ENCODE data around the gene SNED1.

The SNED1 gene

DNA sequence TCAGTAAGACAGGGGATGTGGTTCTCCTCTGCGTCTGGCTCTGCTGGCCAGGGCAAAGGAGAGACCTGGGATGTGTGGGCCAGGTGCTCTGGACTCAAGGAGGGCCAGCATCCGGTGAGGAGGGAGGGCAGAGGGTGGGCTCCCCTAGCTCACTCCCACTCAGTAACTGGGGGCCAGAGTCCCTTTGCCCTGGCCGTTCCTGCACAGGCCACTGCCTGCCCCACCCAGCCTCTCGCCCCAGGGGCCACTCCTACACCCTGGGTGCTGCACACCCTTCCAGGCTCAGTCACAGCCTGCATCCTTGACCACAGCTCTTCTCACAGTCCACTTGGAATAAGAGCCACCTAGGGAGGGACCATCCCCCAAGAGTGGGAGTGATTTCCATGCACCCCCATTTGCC, 41.0 kb downstream of the SNED1 start:
- Histone ChIP-seq H3K9me3 (ENCODE audit: low read length) (no peaks in the 10 kb centered on the region), H3K4me3 (ENCODE audit: low read depth in 1 of 2, low read length in 2 of 2) (no peak overlapping the region), H3K27ac (ENCODE audit: low read depth, low read length) (no peak overlapping the region), H3K4me1 (ENCODE audit: insufficient read depth, low read length) (no peaks in the 10 kb centered on the region), H3K27me3 (ENCODE audit: control insufficient read depth in 1 of 2, insufficient read depth in 2 of 2, low read length in 2 of 2) (peaks cover 0 to 22% of the 10 kb centered on the region in 2 donors), H3K36me3 (ENCODE audit: insufficient read depth, low read length) (no peaks in the 10 kb centered on the region), H3K9ac (ENCODE audit: low read length) (no peak overlapping the region)

DNA sequence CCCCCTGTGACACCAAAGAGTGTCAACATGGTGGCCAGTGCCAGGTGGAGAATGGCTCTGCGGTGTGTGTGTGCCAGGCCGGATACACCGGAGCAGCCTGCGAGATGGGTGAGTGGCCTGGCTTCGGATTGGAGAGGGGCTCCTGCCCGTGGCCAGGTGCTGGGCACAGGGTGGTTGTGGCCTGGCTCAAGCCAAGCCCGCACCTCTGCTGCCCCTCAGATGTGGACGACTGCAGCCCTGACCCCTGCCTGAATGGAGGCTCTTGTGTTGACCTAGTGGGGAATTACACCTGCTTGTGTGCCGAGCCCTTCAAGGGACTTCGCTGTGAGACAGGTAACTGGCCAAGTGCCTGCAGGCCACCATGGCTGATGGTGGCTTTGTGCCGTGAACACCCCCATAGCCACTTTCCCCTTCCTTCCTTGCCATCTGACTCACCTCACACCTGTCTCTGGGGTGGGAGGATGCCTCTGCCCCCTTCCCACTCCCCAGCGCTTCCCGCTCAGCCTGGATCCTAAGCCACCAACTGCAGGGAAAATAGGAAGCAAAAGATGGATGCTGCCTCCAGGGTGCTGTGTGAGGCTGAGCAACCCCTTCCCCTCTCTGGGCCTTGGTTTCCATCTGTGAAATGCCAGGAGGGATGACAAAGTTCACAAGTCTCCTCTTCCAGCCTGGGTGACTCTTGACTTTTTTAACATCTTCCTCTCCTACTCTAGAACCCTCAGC, 41.8 kb downstream of the SNED1 start:
- Histone ChIP-seq H3K4me1 (ENCODE audit: insufficient read depth, low read length) (no peaks in the 10 kb centered on the region), H3K9ac (ENCODE audit: low read length) (no peak overlapping the region), H3K36me3 (ENCODE audit: insufficient read depth, low read length) (no peaks in the 10 kb centered on the region), H3K27me3 (ENCODE audit: control insufficient read depth in 1 of 2, insufficient read depth in 2 of 2, low read length in 2 of 2) (peaks cover 0 to 21% of the 10 kb centered on the region in 2 donors), H3K9me3 (ENCODE audit: low read length) (no peaks in the 10 kb centered on the region), H3K4me3 (ENCODE audit: low read depth in 1 of 2, low read length in 2 of 2) (no peak overlapping the region), H3K27ac (ENCODE audit: low read depth, low read length) (no peak overlapping the region)

DNA sequence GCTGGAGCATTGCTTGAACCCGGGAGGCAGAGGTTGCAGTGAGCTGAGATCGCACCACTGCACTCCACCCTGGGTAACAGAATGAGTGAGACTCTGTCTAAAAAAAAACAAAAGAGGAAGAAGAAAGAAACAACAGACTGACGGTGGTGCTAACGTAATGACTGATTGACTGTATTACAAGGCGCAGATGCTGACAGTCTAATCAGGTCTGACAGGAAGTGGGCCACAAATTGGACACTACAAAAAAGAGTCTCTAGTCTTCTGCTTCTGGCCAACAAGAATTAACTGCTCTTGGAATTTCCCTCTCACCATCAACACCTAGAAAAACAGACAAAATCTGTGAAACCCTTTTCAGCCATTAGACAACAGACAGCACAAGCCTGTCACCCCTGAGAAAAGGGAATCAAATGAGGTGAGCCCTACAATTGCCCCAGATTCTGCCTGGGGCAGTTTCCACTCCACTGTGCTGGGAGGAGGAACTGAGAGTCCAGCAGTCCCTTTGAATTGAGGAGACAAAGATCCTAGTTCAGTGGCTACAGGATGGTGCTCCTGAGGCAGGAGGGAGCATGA, 43.3 kb downstream of the SNED1 start:
- H3K4me3 ChIP-seq (ENCODE audit: low read depth in 1 of 2, low read length in 2 of 2) = no peak overlapping the region
- H3K9me3 ChIP-seq (ENCODE audit: low read length) = no peaks in the 10 kb centered on the region
- H3K9ac ChIP-seq (ENCODE audit: low read length) = no peak overlapping the region
- no peaks in the 10 kb centered on the region for H3K4me1 ChIP-seq (ENCODE audit: insufficient read depth, low read length)
- H3K36me3 ChIP-seq (ENCODE audit: insufficient read depth, low read length) = no peaks in the 10 kb centered on the region
- H3K27me3 ChIP-seq (ENCODE audit: control insufficient read depth in 1 of 2, insufficient read depth in 2 of 2, low read length in 2 of 2) = peaks cover 0 to 12% of the 10 kb centered on the region in 2 donors
- no peak overlapping the region for H3K27ac ChIP-seq (ENCODE audit: low read depth, low read length)

DNA sequence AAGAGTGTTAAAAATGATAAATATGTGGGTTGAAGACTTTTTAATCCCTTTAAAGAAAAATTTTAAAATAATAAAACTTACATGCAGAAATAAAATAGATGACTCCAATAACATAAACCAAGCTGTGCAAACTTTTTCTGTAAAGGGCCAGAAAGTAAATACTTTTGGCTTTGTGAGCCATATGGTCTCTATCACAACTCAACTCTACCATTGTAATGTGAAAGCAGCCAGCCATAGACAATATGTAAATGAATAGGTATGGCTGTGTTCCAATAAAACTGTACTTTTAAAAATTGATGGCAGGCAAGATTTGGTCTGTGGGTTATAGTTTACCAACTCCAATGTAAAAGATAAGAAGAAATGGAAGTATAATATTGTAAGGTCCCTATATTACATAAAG, 45.2 kb downstream of the SNED1 start:
- Histone ChIP-seq H3K27me3 (ENCODE audit: control insufficient read depth in 1 of 2, insufficient read depth in 2 of 2, low read length in 2 of 2) (no peaks in the 10 kb centered on the region), H3K4me3 (ENCODE audit: low read depth in 1 of 2, low read length in 2 of 2) (no peak overlapping the region), H3K36me3 (ENCODE audit: insufficient read depth, low read length) (no peaks in the 10 kb centered on the region), H3K4me1 (ENCODE audit: insufficient read depth, low read length) (no peaks in the 10 kb centered on the region), H3K27ac (ENCODE audit: low read depth, low read length) (no peak overlapping the region), H3K9ac (ENCODE audit: low read length) (no peak overlapping the region), H3K9me3 (ENCODE audit: low read length) (no peaks in the 10 kb centered on the region)

DNA sequence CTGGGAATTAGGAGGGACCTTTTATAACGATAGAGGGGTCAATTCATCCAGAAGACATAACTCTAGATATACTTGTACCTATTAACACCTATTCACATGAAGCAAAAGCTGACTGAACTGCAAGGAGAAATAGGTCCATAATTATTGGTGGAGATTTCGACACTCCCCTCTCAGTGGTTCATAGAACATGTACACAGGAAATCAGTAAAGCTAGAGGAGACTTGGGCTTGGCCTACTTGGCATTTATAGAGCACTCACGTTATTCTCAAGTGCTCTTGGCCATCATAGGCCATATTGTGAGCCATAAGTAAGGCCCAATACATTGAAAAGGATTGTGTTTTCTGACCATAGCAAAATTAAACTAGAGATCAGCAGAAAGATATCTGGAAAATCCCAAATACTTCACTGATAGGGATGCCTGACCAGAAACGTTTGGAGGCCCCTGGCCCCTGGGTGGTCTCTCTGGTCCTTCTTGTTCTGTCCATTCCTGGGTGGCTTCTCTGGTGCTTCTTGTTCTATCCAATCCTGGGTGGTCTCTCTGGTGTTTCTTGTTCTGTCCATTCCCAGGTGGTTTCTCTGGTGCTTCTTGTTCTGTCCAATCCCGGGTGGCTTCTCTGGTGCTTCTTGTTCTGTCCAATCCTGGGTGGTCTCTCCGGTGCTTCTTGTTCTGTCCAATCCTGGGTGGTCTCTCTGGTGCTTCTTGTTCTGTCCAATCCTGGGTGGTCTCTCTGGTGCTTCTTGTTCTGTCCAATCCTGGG, 49.0 kb downstream of the SNED1 start:
- Histone ChIP-seq H3K4me1 (ENCODE audit: insufficient read depth, low read length) (no peaks in the 10 kb centered on the region), H3K36me3 (ENCODE audit: insufficient read depth, low read length) (no peaks in the 10 kb centered on the region), H3K9ac (ENCODE audit: low read length) (no peak overlapping the region), H3K27me3 (ENCODE audit: control insufficient read depth in 1 of 2, insufficient read depth in 2 of 2, low read length in 2 of 2) (no peaks in the 10 kb centered on the region), H3K4me3 (ENCODE audit: low read depth in 1 of 2, low read length in 2 of 2) (no peak overlapping the region), H3K9me3 (ENCODE audit: low read length) (no peaks in the 10 kb centered on the region), H3K27ac (ENCODE audit: low read depth, low read length) (no peak overlapping the region)

DNA sequence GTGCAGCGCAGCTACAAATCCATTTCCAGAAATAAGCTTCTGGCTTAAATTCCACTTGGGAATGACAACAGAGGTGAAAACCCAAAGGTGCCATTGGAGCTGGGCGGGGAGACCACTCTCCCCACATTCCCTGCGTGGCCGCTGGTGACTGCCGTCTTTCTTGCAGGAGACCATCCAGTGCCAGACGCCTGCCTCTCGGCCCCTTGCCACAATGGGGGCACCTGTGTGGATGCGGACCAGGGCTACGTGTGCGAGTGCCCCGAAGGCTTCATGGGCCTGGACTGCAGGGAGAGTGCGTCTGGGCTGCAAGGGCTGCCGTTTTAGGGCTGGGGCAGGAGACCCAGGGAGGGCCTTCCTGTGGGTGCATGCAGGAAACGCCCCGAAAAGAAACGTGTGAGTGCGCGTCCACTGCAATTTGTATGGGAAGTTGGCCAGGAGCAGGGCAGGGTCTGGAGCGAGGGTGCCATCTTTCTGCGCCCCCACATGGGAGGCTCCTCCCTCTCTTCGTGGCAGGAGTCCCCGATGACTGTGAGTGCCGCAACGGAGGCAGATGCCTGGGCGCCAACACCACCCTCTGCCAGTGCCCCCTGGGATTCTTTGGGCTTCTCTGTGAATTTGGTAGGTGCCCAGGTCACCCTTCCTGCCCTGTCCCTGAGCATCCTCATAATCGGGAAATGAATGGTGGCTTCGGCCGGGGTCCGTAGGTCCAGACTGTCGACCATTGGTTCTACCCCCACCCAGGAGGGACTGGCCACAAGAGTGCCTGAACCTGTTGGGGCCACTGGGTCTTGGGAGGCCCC, 49.9 kb downstream of the SNED1 start:
- no peak overlapping the region for H3K9ac ChIP-seq (ENCODE audit: low read length)
- H3K4me3 ChIP-seq (ENCODE audit: low read depth in 1 of 2, low read length in 2 of 2) = no peak overlapping the region
- no peaks in the 10 kb centered on the region for H3K36me3 ChIP-seq (ENCODE audit: insufficient read depth, low read length)

DNA sequence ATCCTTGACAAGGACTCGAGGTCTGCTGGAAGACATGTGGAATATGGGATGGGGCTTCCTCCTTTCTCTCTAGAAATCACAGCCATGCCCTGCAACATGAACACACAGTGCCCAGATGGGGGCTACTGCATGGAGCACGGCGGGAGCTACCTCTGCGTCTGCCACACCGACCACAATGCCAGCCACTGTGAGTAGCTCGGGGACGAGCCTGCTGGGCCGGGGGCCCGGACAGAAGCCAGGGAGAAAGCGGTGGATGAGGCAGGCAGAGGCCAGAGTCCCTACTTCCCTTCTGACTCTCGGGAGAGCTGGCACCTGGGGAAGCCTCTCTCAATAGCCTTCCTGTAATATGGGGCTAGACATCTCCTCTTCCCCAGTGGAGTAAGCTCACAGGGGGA, 50.5 kb downstream of the SNED1 start:
- Histone ChIP-seq H3K36me3 (ENCODE audit: insufficient read depth, low read length) (no peaks in the 10 kb centered on the region), H3K4me1 (ENCODE audit: insufficient read depth, low read length) (no peaks in the 10 kb centered on the region), H3K4me3 (ENCODE audit: low read depth in 1 of 2, low read length in 2 of 2) (no peak overlapping the region), H3K27me3 (ENCODE audit: control insufficient read depth in 1 of 2, insufficient read depth in 2 of 2, low read length in 2 of 2) (no peaks in the 10 kb centered on the region), H3K27ac (ENCODE audit: low read depth, low read length) (no peak overlapping the region), H3K9ac (ENCODE audit: low read length) (no peak overlapping the region), H3K9me3 (ENCODE audit: low read length) (no peaks in the 10 kb centered on the region)

More for the DNA sequence above, 49.9 kb downstream of the SNED1 start:
- Histone ChIP-seq H3K27ac (ENCODE audit: low read depth, low read length) (no peak overlapping the region), H3K27me3 (ENCODE audit: control insufficient read depth in 1 of 2, insufficient read depth in 2 of 2, low read length in 2 of 2) (no peaks in the 10 kb centered on the region), H3K9me3 (ENCODE audit: low read length) (no peaks in the 10 kb centered on the region), H3K4me1 (ENCODE audit: insufficient read depth, low read length) (no peaks in the 10 kb centered on the region)

DNA sequence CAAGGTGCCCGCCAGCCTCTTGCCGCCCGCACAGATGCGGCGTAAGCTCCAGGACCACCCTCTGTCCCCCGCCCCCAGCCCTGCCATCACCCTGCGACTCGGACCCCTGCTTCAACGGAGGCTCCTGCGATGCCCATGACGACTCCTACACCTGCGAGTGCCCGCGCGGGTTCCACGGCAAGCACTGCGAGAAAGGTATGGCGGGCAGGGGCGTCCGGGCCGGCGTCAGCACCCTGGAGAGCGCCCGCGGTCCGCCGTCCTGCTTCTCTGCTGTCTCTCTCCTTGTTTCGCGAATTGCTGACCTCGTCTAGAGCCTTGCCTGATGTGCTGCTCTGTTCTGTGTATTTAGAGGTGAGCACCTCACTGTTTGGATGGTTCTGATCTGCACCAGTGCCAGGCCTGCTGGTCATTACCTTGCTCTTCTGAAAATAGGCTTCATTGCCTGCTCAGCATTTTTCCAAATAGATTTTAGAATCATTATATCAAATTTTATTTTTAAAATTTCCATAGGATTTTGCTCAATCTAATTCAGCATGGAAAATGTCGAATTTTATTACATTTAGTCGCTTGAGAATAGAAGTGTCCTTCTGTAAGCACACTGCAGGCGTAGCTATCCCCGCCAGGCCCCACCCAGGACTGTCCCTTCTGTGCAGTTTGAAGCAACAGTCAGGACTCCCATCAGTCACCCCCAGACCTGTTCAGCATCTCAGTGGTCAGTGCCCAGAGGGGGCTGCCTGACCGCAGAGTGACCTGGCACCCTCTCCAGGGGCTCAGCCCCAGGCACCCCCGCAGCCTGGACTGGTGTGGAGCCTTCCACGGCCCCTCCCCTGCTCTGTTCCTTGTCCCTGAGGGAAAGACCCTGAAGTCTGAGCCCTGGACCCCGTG, 51.6 kb downstream of the SNED1 start:
- Histone ChIP-seq H3K4me3 (ENCODE audit: low read depth in 1 of 2, low read length in 2 of 2) (no peak overlapping the region), H3K4me1 (ENCODE audit: insufficient read depth, low read length) (no peaks in the 10 kb centered on the region), H3K9ac (ENCODE audit: low read length) (no peak overlapping the region), H3K9me3 (ENCODE audit: low read length) (no peaks in the 10 kb centered on the region), H3K27ac (ENCODE audit: low read depth, low read length) (no peak overlapping the region), H3K36me3 (ENCODE audit: insufficient read depth, low read length) (no peaks in the 10 kb centered on the region), H3K27me3 (ENCODE audit: control insufficient read depth in 1 of 2, insufficient read depth in 2 of 2, low read length in 2 of 2) (no peaks in the 10 kb centered on the region)

DNA sequence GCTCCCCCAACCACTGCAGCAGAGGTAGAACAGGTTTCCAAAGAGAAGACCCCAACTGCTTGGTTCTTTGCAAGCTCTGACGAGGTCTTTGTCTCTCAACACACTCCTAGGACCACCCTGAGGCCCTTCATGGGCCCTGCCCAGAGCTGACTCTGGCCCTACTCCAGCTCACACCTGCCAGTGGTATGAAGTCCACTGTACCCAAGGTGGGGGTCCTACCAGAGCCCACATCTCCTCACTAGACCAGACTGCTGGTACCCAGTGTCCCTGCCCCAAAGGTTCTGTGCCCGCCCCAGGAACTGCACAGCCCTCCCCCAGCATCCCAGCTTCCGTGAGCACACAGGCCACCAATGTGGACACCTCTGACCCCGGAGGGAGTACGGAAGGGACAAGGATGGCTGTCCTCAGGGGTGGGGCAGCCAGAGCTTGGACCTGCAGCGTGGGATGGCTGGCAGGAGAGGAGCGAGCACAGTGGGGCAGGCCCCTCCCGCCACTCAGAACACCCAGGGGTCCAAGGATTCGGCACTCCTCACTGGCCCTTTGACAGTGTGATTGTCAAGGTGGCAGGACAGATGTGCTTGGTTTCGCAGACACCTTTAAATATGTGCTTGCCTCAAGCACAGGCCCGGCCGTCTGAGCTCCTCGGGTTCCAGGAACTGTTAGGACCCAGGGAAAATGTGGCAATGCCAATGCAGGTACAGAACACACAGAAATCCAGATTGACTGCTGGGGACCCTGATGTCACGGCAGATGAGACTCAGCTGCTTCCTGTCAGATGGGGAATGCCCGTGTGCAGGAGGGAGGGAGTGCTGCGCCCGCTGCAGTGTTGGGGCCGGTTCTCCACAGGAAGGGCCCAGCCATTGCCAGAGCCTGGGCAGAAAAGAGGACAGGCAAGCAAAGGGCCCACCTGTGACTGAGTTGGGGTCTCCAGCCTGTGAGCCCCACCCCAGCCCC, 52.5 kb downstream of the SNED1 start:
- Histone ChIP-seq H3K36me3 (ENCODE audit: insufficient read depth, low read length) (no peaks in the 10 kb centered on the region), H3K9me3 (ENCODE audit: low read length) (no peaks in the 10 kb centered on the region), H3K4me3 (ENCODE audit: low read depth in 1 of 2, low read length in 2 of 2) (no peak overlapping the region), H3K27ac (ENCODE audit: low read depth, low read length) (no peak overlapping the region), H3K27me3 (ENCODE audit: control insufficient read depth in 1 of 2, insufficient read depth in 2 of 2, low read length in 2 of 2) (no peaks in the 10 kb centered on the region), H3K9ac (ENCODE audit: low read length) (no peak overlapping the region), H3K4me1 (ENCODE audit: insufficient read depth, low read length) (no peaks in the 10 kb centered on the region)

Data from muscle layer of colon (tissue), 2 donors.